ENCODE measurements around the gene RNFT2.

- TF ChIP-seq CTCF (IDR thresholded peaks at IDR 0.05) = no peak
- TF ChIP-seq POLR2A (IDR thresholded peaks at IDR 0.05) = no peak
Observed at GRCh38 chr12:116849216-116849615, 111.1 kb downstream of the RNFT2 start.
